ENCODE data around the gene PJVK. TPM values are rescaled to one million over a fixed set of nuclear protein-coding genes. Genes with fewer than 3 reads are reported as not detected.

Gene PJVK
- total RNA-seq, 2 donors from 2014 or later, result 5.5 to 6.3 TPM

GRCh38 chr2:178498137-178498536 lies 47.0 kb downstream of the PJVK start:
- TF ChIP-seq, protein P1, sequence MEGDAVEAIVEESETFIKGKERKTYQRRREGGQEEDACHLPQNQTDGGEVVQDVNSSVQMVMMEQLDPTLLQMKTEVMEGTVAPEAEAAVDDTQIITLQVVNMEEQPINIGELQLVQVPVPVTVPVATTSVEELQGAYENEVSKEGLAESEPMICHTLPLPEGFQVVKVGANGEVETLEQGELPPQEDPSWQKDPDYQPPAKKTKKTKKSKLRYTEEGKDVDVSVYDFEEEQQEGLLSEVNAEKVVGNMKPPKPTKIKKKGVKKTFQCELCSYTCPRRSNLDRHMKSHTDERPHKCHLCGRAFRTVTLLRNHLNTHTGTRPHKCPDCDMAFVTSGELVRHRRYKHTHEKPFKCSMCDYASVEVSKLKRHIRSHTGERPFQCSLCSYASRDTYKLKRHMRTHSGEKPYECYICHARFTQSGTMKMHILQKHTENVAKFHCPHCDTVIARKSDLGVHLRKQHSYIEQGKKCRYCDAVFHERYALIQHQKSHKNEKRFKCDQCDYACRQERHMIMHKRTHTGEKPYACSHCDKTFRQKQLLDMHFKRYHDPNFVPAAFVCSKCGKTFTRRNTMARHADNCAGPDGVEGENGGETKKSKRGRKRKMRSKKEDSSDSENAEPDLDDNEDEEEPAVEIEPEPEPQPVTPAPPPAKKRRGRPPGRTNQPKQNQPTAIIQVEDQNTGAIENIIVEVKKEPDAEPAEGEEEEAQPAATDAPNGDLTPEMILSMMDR (conservative IDR thresholded peaks at IDR 0.05), result no peak
- Mint-ChIP-seq H3K27me3 (ENCODE audit: insufficient read depth) (no peaks in the 10 kb centered on the region), H3K4me3 (no peak overlapping the region), H3K36me3 (ENCODE audit: low read depth) (peaks cover 48% of the 10 kb centered on the region), H3K27ac (no peak overlapping the region), H3K4me1 (no peaks in the 10 kb centered on the region), H3K9me3 (no peaks in the 10 kb centered on the region)
- H3K4me1 ChIP-seq (ENCODE audit: control insufficient read depth, insufficient read depth, low read length), result no peaks in the 10 kb centered on the region
- no peak overlapping the region for H3K4me3 ChIP-seq (ENCODE audit: low read length)
- no peak overlapping the region for H3K9ac ChIP-seq (ENCODE audit: extremely low read depth, low read length, poor library complexity, severe bottlenecking)
- no peaks in the 10 kb centered on the region for H3K9me3 ChIP-seq (ENCODE audit: control insufficient read depth, low read length)
- no peak for DNase-seq
- no peaks in the 10 kb centered on the region for H3K27me3 ChIP-seq (ENCODE audit: control insufficient read depth, insufficient read depth, low read length, poor library complexity, severe bottlenecking)
- no peak overlapping the region for H3K27ac ChIP-seq (ENCODE audit: low read depth, low read length)
- H3K36me3 ChIP-seq (ENCODE audit: control insufficient read depth, insufficient read depth, low read length), result peaks cover 64% of the 10 kb centered on the region

DNA sequence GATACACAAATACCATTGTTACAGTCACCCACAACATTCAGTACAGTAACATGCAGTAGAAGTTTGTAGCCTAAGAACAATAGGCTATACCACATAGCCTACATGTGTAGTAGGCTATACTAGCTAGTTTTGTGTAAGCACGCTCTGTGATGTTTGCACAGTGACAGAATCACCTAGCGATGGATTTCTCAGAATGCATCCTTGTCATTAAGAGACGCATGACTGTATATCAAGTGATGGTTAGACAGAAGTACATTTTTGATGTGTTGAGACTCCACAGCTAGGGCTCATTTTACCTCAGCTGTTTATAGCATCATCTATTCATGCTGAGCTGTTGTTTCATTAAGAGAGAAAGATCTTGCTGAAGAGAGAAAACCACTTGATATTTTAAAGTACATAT lies 48.5 kb downstream of the PJVK start:
- Mint-ChIP-seq H3K4me3 (no peak overlapping the region), H3K27ac (no peak overlapping the region), H3K27me3 (ENCODE audit: insufficient read depth) (no peaks in the 10 kb centered on the region), H3K9me3 (no peaks in the 10 kb centered on the region), H3K4me1 (no peaks in the 10 kb centered on the region), H3K36me3 (ENCODE audit: low read depth) (peaks cover 38% of the 10 kb centered on the region)
- H3K36me3 ChIP-seq (ENCODE audit: control insufficient read depth, insufficient read depth, low read length), result peaks cover 56% of the 10 kb centered on the region
- TF ChIP-seq, protein P1 (conservative IDR thresholded peaks at IDR 0.05), result no peak
- no peaks in the 10 kb centered on the region for H3K9me3 ChIP-seq (ENCODE audit: control insufficient read depth, low read length)
- WGBS, 2 experiments (ENCODE audit: insufficient coverage in 1 of 2, insufficient read length in 1 of 2), result 94 to 100% methylated on average over 3 of the region's 3 CpGs
- no peaks in the 10 kb centered on the region for H3K4me1 ChIP-seq (ENCODE audit: control insufficient read depth, insufficient read depth, low read length)
- no peaks in the 10 kb centered on the region for H3K27me3 ChIP-seq (ENCODE audit: control insufficient read depth, insufficient read depth, low read length, poor library complexity, severe bottlenecking)
- no peak overlapping the region for H3K9ac ChIP-seq (ENCODE audit: extremely low read depth, low read length, poor library complexity, severe bottlenecking)
- H3K4me3 ChIP-seq (ENCODE audit: low read length), result no peak overlapping the region
- no peak for DNase-seq
- H3K27ac ChIP-seq (ENCODE audit: low read depth, low read length), result no peak overlapping the region

- H3K9me3 ChIP-seq (ENCODE audit: control insufficient read depth, low read length), result no peaks in the 10 kb centered on the region
- H3K36me3 ChIP-seq (ENCODE audit: control insufficient read depth, insufficient read depth, low read length), result peaks cover 48% of the 10 kb centered on the region
- Mint-ChIP-seq H3K36me3 (ENCODE audit: low read depth) (peaks cover 17% of the 10 kb centered on the region), H3K4me3 (no peak overlapping the region), H3K27me3 (ENCODE audit: insufficient read depth) (no peaks in the 10 kb centered on the region), H3K4me1 (peaks cover 9% of the 10 kb centered on the region), H3K27ac (no peak overlapping the region), H3K9me3 (no peaks in the 10 kb centered on the region)
- DNase-seq, result no peak
- no peak overlapping the region for H3K4me3 ChIP-seq (ENCODE audit: low read length)
- no peak overlapping the region for H3K27ac ChIP-seq (ENCODE audit: low read depth, low read length)
- H3K27me3 ChIP-seq (ENCODE audit: control insufficient read depth, insufficient read depth, low read length, poor library complexity, severe bottlenecking), result no peaks in the 10 kb centered on the region
- H3K9ac ChIP-seq (ENCODE audit: extremely low read depth, low read length, poor library complexity, severe bottlenecking), result no peak overlapping the region
- no peaks in the 10 kb centered on the region for H3K4me1 ChIP-seq (ENCODE audit: control insufficient read depth, insufficient read depth, low read length)
- TF ChIP-seq, protein P1 (conservative IDR thresholded peaks at IDR 0.05), result no peak
- WGBS, 2 experiments (ENCODE audit: insufficient coverage in 1 of 2, insufficient read length in 1 of 2), result 62 to 80% methylated on average over 4 of the region's 4 CpGs
Observed at GRCh38 chr2:178502751-178503150, 51.6 kb downstream of the PJVK start.

Measured in endodermal cell (in vitro differentiated cells).